Fibroblast of lung (primary cell): Measurements from ENCODE around the gene TRIM32. TPM values are rescaled to one million over a fixed set of nuclear protein-coding genes. Genes with fewer than 3 reads are reported as not detected.

Source experiments
- DNase-seq, 2 donors: peaks; one replicate each; pipeline versions ENCODE4 v3.0.0 to v3.0.0-alpha.2; 2010; ENCODE audit warnings: low read depth in 2 of 2
- H2AFZ ChIP-seq: 2 replicates; pipeline ENCODE4 v1.5.1; 2012; ENCODE audit warnings: low read length, control low read depth, inconsistent platforms
- H3K27ac ChIP-seq: 2 replicates; pipeline ENCODE4 v1.5.1; 2011; ENCODE audit warnings: low read length, control low read depth; ENCODE audit not compliant: insufficient read depth
- H3K27me3 ChIP-seq: 2 replicates; pipeline ENCODE4 v1.5.1; 2011; ENCODE audit warnings: mild to moderate bottlenecking, low read length; ENCODE audit not compliant: control insufficient read depth, insufficient read depth
- H3K36me3 ChIP-seq: 2 replicates; pipeline ENCODE4 v1.5.1; 2011; ENCODE audit warnings: low read length; ENCODE audit not compliant: control insufficient read depth, insufficient read depth
- H3K4me1 ChIP-seq: 2 replicates; pipeline ENCODE4 v1.5.1; 2011; ENCODE audit warnings: low read length; ENCODE audit not compliant: control insufficient read depth, insufficient read depth; ENCODE audit errors: extremely low read depth
- H3K4me2 ChIP-seq: 2 replicates; pipeline ENCODE4 v1.5.1; 2011; ENCODE audit warnings: low read length, control low read depth; ENCODE audit not compliant: insufficient read depth; ENCODE audit errors: extremely low read depth
- H3K4me3 ChIP-seq, 4 experiments: fragments of 200-600 bp in 1 of 4; sonication (generic) in 1 of 4; replicated peaks in 1 of 4; 2 replicates each; pipeline ENCODE4 v1.5.1; 2011 to 2016; ENCODE audit warnings: low read length in 4 of 4, low read depth in 3 of 4, mild to moderate bottlenecking in 3 of 4, control low read depth in 2 of 4, inconsistent platforms in 1 of 4, mixed read lengths in 1 of 4; ENCODE audit not compliant: insufficient read depth in 1 of 4; ENCODE audit errors: control extremely low read depth in 1 of 4
- H3K79me2 ChIP-seq: 2 replicates; pipeline ENCODE4 v1.5.1; 2012; ENCODE audit warnings: mild to moderate bottlenecking, low read length, inconsistent platforms; ENCODE audit not compliant: control insufficient read depth, insufficient read depth
- H3K9ac ChIP-seq: 2 replicates; pipeline ENCODE4 v1.5.1; 2011; ENCODE audit warnings: mild to moderate bottlenecking, low read length, control low read depth; ENCODE audit not compliant: insufficient read depth
- H3K9me3 ChIP-seq: 2 replicates; pipeline ENCODE4 v1.5.1; 2012; ENCODE audit warnings: low read depth, low read length; ENCODE audit not compliant: control insufficient read depth, insufficient read depth
- H4K20me1 ChIP-seq: 2 replicates; pipeline ENCODE4 v1.5.1; 2011; ENCODE audit warnings: low read length; ENCODE audit not compliant: control insufficient read depth, insufficient read depth; ENCODE audit errors: extremely low read depth
- EZH2 ChIP-seq: IDR thresholded peaks from 2 replicates; pipeline ENCODE4 v1.5.1; 2012; ENCODE audit warnings: low read length, control low read depth, mild to moderate bottlenecking; ENCODE audit errors: missing control alignments
- polyA plus RNA-seq, 2 donors: library from polyadenylated mRNA; depleted of rRNA in 1 of 2; stranded (reverse) in 1 of 2; unstranded in 1 of 2; fragments of >200 nt; gene quantifications; 2 replicates each; pipeline ENCODE4 v1.2.1, GENCODE V29; 2011 to 2012; ENCODE audit warnings: missing spikeins in 1 of 2
- total RNA-seq: library from RNA; depleted of rRNA; stranded (reverse); fragments of >200 nt; gene quantifications from 2 replicates; pipeline ENCODE4 v1.2.1, GENCODE V29; 2014
- TF ChIP-seq, protein P1 (sequence below), 2 donors: IDR thresholded peaks in 1 of 2; conservative IDR thresholded peaks in 1 of 2; 1 replicate in 1 of 2; 2 replicates in 1 of 2; pipeline ENCODE4 v1.5.1; 2011 to 2012; ENCODE audit warnings: low read length in 2 of 2, control low read depth in 1 of 2, inconsistent platforms in 1 of 2, low read depth in 1 of 2, mild to moderate bottlenecking in 1 of 2

The TRIM32 gene
- total and polyA plus RNA-seq, 2 donors (not counting 1 experiment from before 2014, with no cell fraction given): 18.9 to 23.8 TPM

DNA sequence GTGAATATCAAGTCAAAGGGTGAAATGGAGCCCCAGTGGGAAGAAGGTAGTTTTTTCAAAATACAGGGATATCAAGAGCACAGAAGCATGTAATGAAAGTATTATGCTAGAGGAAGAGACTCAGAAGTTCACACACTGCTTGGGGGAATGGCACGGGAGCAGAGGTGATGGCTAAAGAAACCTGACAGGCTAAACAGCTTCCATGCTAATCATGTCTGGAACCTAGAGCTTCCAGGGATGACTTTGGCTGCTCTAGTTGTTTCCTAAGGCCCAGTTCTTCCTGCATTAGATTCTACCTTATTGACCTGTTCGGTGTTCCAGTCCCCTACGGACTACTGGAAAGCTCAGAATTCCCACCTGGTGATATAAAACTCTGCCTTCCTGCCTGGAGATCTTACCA, 34.3 kb downstream of the TRIM32 start:
- Histone ChIP-seq H3K9me3 (no peaks in the 10 kb centered on the region), H3K36me3 (no peaks in the 10 kb centered on the region), H2AFZ (no peak overlapping the region), H3K9ac (no peak overlapping the region), H3K79me2 (no peaks in the 10 kb centered on the region), H3K4me3 (no peak overlapping the region), H3K4me2 (no peak overlapping the region), H4K20me1 (no peaks in the 10 kb centered on the region), H3K4me1 (peaks cover 2% of the 10 kb centered on the region), H3K27me3 (no peaks in the 10 kb centered on the region), H3K27ac (no peak overlapping the region)
- DNase-seq: no peak
- TF ChIP-seq EZH2: no peak
- TF ChIP-seq, protein P1, sequence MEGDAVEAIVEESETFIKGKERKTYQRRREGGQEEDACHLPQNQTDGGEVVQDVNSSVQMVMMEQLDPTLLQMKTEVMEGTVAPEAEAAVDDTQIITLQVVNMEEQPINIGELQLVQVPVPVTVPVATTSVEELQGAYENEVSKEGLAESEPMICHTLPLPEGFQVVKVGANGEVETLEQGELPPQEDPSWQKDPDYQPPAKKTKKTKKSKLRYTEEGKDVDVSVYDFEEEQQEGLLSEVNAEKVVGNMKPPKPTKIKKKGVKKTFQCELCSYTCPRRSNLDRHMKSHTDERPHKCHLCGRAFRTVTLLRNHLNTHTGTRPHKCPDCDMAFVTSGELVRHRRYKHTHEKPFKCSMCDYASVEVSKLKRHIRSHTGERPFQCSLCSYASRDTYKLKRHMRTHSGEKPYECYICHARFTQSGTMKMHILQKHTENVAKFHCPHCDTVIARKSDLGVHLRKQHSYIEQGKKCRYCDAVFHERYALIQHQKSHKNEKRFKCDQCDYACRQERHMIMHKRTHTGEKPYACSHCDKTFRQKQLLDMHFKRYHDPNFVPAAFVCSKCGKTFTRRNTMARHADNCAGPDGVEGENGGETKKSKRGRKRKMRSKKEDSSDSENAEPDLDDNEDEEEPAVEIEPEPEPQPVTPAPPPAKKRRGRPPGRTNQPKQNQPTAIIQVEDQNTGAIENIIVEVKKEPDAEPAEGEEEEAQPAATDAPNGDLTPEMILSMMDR (conservative IDR thresholded peaks at IDR 0.05 in 1 of 2, IDR thresholded peaks at IDR 0.05 in 1 of 2; ENCODE audit: low read depth in 1 of 2, low read length in 2 of 2): no peak

DNA sequence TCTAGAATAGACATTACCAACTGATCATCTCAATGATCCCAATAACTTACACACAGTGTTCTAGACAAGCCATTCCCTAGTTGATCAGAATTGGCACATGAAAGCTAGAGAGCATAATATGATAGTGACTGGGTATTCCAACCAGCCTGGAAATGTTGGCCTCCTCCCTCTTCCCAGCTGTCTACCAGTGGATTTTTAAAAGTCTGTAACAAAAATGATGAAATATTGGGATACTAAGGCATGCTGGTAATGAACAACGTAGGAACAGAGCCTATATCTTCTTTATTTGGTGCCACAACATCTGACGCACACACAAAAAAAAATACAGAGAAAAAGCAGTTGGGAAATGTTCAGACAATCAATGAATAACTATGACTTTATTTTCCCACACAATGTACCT, 34.8 kb downstream of the TRIM32 start:
- TF ChIP-seq, protein P1 (conservative IDR thresholded peaks at IDR 0.05 in 1 of 2, IDR thresholded peaks at IDR 0.05 in 1 of 2; ENCODE audit: low read depth in 1 of 2, low read length in 2 of 2): no peak
- no peak for TF ChIP-seq EZH2
- Histone ChIP-seq H3K4me3 (no peak overlapping the region), H3K4me1 (peaks cover 2% of the 10 kb centered on the region), H3K9me3 (no peaks in the 10 kb centered on the region), H2AFZ (no peak overlapping the region), H3K27ac (no peak overlapping the region), H4K20me1 (no peaks in the 10 kb centered on the region), H3K9ac (no peak overlapping the region), H3K27me3 (no peaks in the 10 kb centered on the region), H3K79me2 (no peaks in the 10 kb centered on the region), H3K4me2 (no peak overlapping the region), H3K36me3 (no peaks in the 10 kb centered on the region)
- DNase-seq: no peak

DNA sequence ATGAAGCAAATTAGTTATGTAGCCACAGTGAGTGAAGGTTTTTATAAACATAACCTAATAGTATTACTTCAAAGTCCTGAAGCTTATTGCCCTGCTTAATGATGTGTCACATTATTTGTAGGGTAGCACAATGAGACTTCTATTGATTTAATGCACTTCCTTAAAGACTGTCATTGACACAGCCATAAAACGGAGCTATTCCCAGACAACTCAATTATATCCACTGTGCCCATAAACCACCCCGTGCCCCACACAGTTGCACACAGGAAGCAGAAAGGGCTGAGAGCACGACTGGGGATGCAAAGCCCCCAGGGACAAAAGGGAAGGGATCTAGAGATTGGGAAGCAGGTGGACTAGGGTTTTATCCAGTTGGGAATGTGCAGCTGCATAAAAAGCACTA, 37.0 kb downstream of the TRIM32 start:
- H3K9me3 ChIP-seq: no peaks in the 10 kb centered on the region
- TF ChIP-seq, protein P1 (conservative IDR thresholded peaks at IDR 0.05 in 1 of 2, IDR thresholded peaks at IDR 0.05 in 1 of 2; ENCODE audit: low read depth in 1 of 2, low read length in 2 of 2): no peak
- TF ChIP-seq EZH2: no peak
- no peak overlapping the region for H3K9ac ChIP-seq
- H4K20me1 ChIP-seq: no peaks in the 10 kb centered on the region
- H2AFZ ChIP-seq: no peak overlapping the region
- no peaks in the 10 kb centered on the region for H3K27me3 ChIP-seq
- H3K79me2 ChIP-seq: no peaks in the 10 kb centered on the region
- H3K4me1 ChIP-seq: no peaks in the 10 kb centered on the region
- no peaks in the 10 kb centered on the region for H3K36me3 ChIP-seq
- no peak overlapping the region for H3K4me2 ChIP-seq
- H3K4me3 ChIP-seq: no peak overlapping the region
- DNase-seq: no peak
- H3K27ac ChIP-seq: no peak overlapping the region
